HEK293 (cell line): ENCODE results near the gene ZNF484.

Experiments used
- BCL11A ChIP-seq: fragments of 450-650 bp; formaldehyde crosslinking; IDR thresholded peaks from 2 replicates; pipeline ENCODE4 v1.5.1; 2016; ENCODE audit warnings: low read depth, missing biosample characterization, missing genetic modification characterization
- MEIS1 ChIP-seq: sonication (generic); formaldehyde crosslinking; IDR thresholded peaks from 2 replicates; pipeline ENCODE4 v1.8.1; 2022; ENCODE audit warnings: missing genetic modification reagents, mild to moderate bottlenecking, borderline replicate concordance
- OSR2 ChIP-seq: fragments of 450-650 bp; formaldehyde crosslinking; IDR thresholded peaks from 2 replicates; pipeline ENCODE4 v1.5.1; 2016; ENCODE audit warnings: missing biosample characterization, missing genetic modification characterization
- OVOL3 ChIP-seq: fragments of 450-650 bp; formaldehyde crosslinking; IDR thresholded peaks from 2 replicates; pipeline ENCODE4 v1.5.1; 2016; ENCODE audit warnings: missing biosample characterization, missing genetic modification characterization
- REPIN1 ChIP-seq: fragments of 450-650 bp; formaldehyde crosslinking; IDR thresholded peaks from 2 replicates; pipeline ENCODE4 v1.5.1; 2017; ENCODE audit warnings: missing biosample characterization, missing genetic modification characterization, low read depth
- SALL2 ChIP-seq: fragments of 450-650 bp; formaldehyde crosslinking; IDR thresholded peaks from 2 replicates; pipeline ENCODE4 v1.5.0; 2017; ENCODE audit warnings: missing biosample characterization, mild to moderate bottlenecking, missing genetic modification characterization, borderline replicate concordance
- SP2 ChIP-seq: fragments of 450-650 bp; formaldehyde crosslinking; IDR thresholded peaks from 2 replicates; pipeline ENCODE4 v1.5.1; 2016; ENCODE audit warnings: missing biosample characterization, missing genetic modification characterization
- ZBTB20 ChIP-seq: fragments of 450-650 bp; formaldehyde crosslinking; IDR thresholded peaks from 2 replicates; pipeline ENCODE4 v1.5.1; 2016; ENCODE audit warnings: missing biosample characterization, missing genetic modification characterization
- ZBTB8A ChIP-seq: fragments of 450-650 bp; formaldehyde crosslinking; IDR thresholded peaks from 2 replicates; pipeline ENCODE4 v1.5.1; 2016; ENCODE audit warnings: missing biosample characterization, missing genetic modification characterization
- ZEB2 ChIP-seq: fragments of 450-650 bp; formaldehyde crosslinking; IDR thresholded peaks from 2 replicates; pipeline ENCODE4 v1.5.1; 2016; ENCODE audit warnings: missing biosample characterization, missing genetic modification characterization
- ZFP37 ChIP-seq: fragments of 450-650 bp; formaldehyde crosslinking; IDR thresholded peaks from 2 replicates; pipeline ENCODE4 v1.5.1; 2016; ENCODE audit warnings: missing biosample characterization, missing genetic modification characterization
- ZFP69B ChIP-seq: fragments of 450-650 bp; formaldehyde crosslinking; IDR thresholded peaks from 2 replicates; pipeline ENCODE4 v1.5.1; 2016; ENCODE audit warnings: missing biosample characterization, missing genetic modification characterization
- ZNF133 ChIP-seq: fragments of 450-650 bp; formaldehyde crosslinking; IDR thresholded peaks from 2 replicates; pipeline ENCODE4 v1.5.1; 2016; ENCODE audit warnings: missing biosample characterization, missing genetic modification characterization
- ZNF140 ChIP-seq: fragments of 450-650 bp; formaldehyde crosslinking; IDR thresholded peaks from 2 replicates; pipeline ENCODE4 v1.5.1; 2016; ENCODE audit warnings: missing biosample characterization, missing genetic modification characterization
- ZNF175 ChIP-seq: fragments of 450-650 bp; formaldehyde crosslinking; IDR thresholded peaks from 2 replicates; pipeline ENCODE4 v1.5.1; 2016; ENCODE audit warnings: missing biosample characterization, missing genetic modification characterization
- ZNF2 ChIP-seq: fragments of 450-650 bp; formaldehyde crosslinking; IDR thresholded peaks from 2 replicates; pipeline ENCODE4 v1.5.1; 2016; ENCODE audit warnings: missing biosample characterization, missing genetic modification characterization
- ZNF221 ChIP-seq: fragments of 450-650 bp; formaldehyde crosslinking; IDR thresholded peaks from 2 replicates; pipeline ENCODE4 v1.5.1; 2017; ENCODE audit warnings: missing biosample characterization, missing genetic modification characterization, borderline replicate concordance
- ZNF23 ChIP-seq: fragments of 450-650 bp; formaldehyde crosslinking; IDR thresholded peaks from 2 replicates; pipeline ENCODE4 v1.5.1; 2016; ENCODE audit warnings: missing biosample characterization, missing genetic modification characterization, borderline replicate concordance
- ZNF311 ChIP-seq: fragments of 450-650 bp; formaldehyde crosslinking; IDR thresholded peaks from 2 replicates; pipeline ENCODE4 v1.5.1; 2017; ENCODE audit warnings: missing biosample characterization, missing genetic modification characterization, borderline replicate concordance
- ZNF423 ChIP-seq: fragments of 450-650 bp; formaldehyde crosslinking; IDR thresholded peaks from 2 replicates; pipeline ENCODE4 v1.5.1; 2016; ENCODE audit warnings: missing biosample characterization, missing genetic modification characterization
- ZNF426 ChIP-seq: fragments of 450-650 bp; formaldehyde crosslinking; IDR thresholded peaks from 2 replicates; pipeline ENCODE4 v1.5.1; 2017; ENCODE audit warnings: missing biosample characterization, missing genetic modification characterization, mild to moderate bottlenecking, inconsistent platforms, moderate library complexity
- ZNF473 ChIP-seq: fragments of 450-650 bp; formaldehyde crosslinking; IDR thresholded peaks from 2 replicates; pipeline ENCODE4 v1.5.1; 2017; ENCODE audit warnings: missing biosample characterization, missing genetic modification characterization
- ZNF514 ChIP-seq: fragments of 450-650 bp; formaldehyde crosslinking; IDR thresholded peaks from 2 replicates; pipeline ENCODE4 v1.5.1; 2016; ENCODE audit warnings: missing biosample characterization, missing genetic modification characterization
- ZNF558 ChIP-seq: fragments of 450-650 bp; formaldehyde crosslinking; IDR thresholded peaks from 2 replicates; pipeline ENCODE4 v1.5.1; 2016; ENCODE audit warnings: missing biosample characterization, missing genetic modification characterization
- ZNF560 ChIP-seq: fragments of 450-650 bp; formaldehyde crosslinking; IDR thresholded peaks from 2 replicates; pipeline ENCODE4 v1.5.1; 2017; ENCODE audit warnings: missing biosample characterization, missing genetic modification characterization, borderline replicate concordance
- ZNF623 ChIP-seq: fragments of 450-650 bp; formaldehyde crosslinking; IDR thresholded peaks from 2 replicates; pipeline ENCODE4 v1.5.1; 2016; ENCODE audit warnings: missing biosample characterization, missing genetic modification characterization
- ZNF654 ChIP-seq: fragments of 450-650 bp; formaldehyde crosslinking; IDR thresholded peaks from 2 replicates; pipeline ENCODE4 v1.5.1; 2016; ENCODE audit warnings: low read depth, missing biosample characterization, missing genetic modification characterization
- ZNF664 ChIP-seq: fragments of 450-650 bp; formaldehyde crosslinking; IDR thresholded peaks from 2 replicates; pipeline ENCODE4 v1.5.1; 2016; ENCODE audit warnings: missing biosample characterization, missing genetic modification characterization
- ZNF791 ChIP-seq: fragments of 450-650 bp; formaldehyde crosslinking; IDR thresholded peaks from 2 replicates; pipeline ENCODE4 v1.5.1; 2016; ENCODE audit warnings: missing biosample characterization, missing genetic modification characterization
- ZSCAN30 ChIP-seq: fragments of 450-650 bp; IDR thresholded peaks from 2 replicates; pipeline ENCODE4 v1.5.1; 2018; ENCODE audit warnings: missing biosample characterization, mild to moderate bottlenecking, missing genetic modification characterization, moderate library complexity
- ZXDB ChIP-seq: fragments of 450-650 bp; formaldehyde crosslinking; IDR thresholded peaks from 2 replicates; pipeline ENCODE4 v1.5.1; 2016; ENCODE audit warnings: missing biosample characterization, missing genetic modification characterization
- TF ChIP-seq, protein P1 (sequence below): fragments of 450-650 bp; formaldehyde crosslinking; IDR thresholded peaks from 2 replicates; pipeline ENCODE4 v1.5.1; 2016; ENCODE audit warnings: missing biosample characterization, missing genetic modification characterization
- TF ChIP-seq, protein P2 (sequence below): fragments of 450-650 bp; formaldehyde crosslinking; IDR thresholded peaks from 2 replicates; pipeline ENCODE4 v1.5.1; 2016; ENCODE audit warnings: missing biosample characterization, missing genetic modification characterization
- TF ChIP-seq, protein P3 (sequence below): fragments of 450-650 bp; formaldehyde crosslinking; IDR thresholded peaks from 2 replicates; pipeline ENCODE4 v1.5.1; 2016; ENCODE audit warnings: missing biosample characterization, missing genetic modification characterization
- TF ChIP-seq, protein P4 (sequence below): fragments of 450-650 bp; formaldehyde crosslinking; IDR thresholded peaks from 2 replicates; pipeline ENCODE4 v1.5.1; 2017; ENCODE audit warnings: missing biosample characterization, missing genetic modification characterization
- TF ChIP-seq, protein P5 (sequence below): fragments of 450-650 bp; formaldehyde crosslinking; IDR thresholded peaks from 2 replicates; pipeline ENCODE4 v1.5.1; 2016; ENCODE audit warnings: missing biosample characterization, missing genetic modification characterization

The ZNF484 gene

DNA sequence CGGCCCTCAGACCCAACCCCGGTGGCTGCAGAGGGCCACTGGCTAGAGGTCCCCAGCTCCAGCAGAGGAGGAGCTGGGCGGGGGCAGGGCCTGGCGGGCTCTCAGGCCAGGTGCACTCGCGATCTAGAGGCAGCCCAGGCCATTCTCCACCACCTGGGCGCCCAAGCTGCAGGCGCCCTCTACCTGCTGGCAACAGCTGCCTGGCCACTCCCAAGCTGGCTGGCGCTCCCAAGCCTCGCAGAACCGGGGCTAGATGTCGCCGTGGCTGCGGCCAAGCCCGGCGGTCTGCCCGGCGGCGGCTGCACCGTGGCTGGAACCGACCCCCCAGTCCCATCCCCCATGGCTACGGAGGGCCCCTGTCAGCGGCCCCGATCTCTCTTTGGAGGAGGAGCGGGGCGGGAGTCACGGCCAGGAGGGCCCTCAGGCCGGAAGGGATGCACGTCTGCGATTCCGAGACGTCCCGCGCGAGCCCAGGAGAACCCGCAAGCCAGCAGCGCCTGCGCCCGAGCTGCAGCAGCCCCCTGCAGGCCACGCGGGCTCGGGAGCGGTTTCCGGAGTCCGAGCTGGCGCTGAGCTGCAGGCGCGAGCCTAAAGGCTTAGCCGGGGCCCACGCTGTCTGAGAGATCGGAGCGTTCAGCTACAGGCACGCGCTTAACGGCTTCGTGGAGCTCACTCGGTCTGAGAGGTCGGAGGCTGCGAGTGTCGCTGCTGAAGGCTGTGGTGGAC lies 68.9 kb downstream of the ZNF484 start (continued):
- TF ChIP-seq ZFP69B (tag by site-specific recombination) (peak; percentile 84), ZNF175 (tag by site-specific recombination) (no peak), OSR2 (no peak), ZNF140 (no peak), ZNF221 (tag by site-specific recombination) (no peak), ZEB2 (tag by site-specific recombination) (peak; percentile 49; the same call in 1 of the 2 replicates), REPIN1 (no peak), ZNF791 (tag by site-specific recombination) (no peak), ZNF664 (no peak), ZNF558 (tag by site-specific recombination) (no peak), ZXDB (peak; percentile 52; the same call in 1 of the 2 replicates), ZSCAN30 (peak; percentile 80; the same call in 1 of the 2 replicates), ZNF426 (tag by site-specific recombination) (no peak), ZBTB8A (tag by site-specific recombination) (peak; percentile 83), ZNF23 (tag by site-specific recombination) (no peak), MEIS1 (no peak), ZFP37 (tag by site-specific recombination) (peak; percentile 93), ZNF514 (tag by site-specific recombination) (no peak), ZNF654 (no peak), ZNF2 (tag by site-specific recombination) (peak; percentile 67), ZNF423 (no peak), SP2 (peak; percentile 30; the same call in 1 of the 2 replicates), ZNF560 (tag by site-specific recombination) (no peak), ZBTB20 (peak; percentile 44), ZNF133 (tag by site-specific recombination) (no peak), OVOL3 (tag by site-specific recombination) (no peak), BCL11A (tag by site-specific recombination) (no peak), ZNF473 (no peak), ZNF311 (tag by site-specific recombination) (no peak), ZNF623 (no peak), SALL2 (no peak)
- TF ChIP-seq, protein P1, sequence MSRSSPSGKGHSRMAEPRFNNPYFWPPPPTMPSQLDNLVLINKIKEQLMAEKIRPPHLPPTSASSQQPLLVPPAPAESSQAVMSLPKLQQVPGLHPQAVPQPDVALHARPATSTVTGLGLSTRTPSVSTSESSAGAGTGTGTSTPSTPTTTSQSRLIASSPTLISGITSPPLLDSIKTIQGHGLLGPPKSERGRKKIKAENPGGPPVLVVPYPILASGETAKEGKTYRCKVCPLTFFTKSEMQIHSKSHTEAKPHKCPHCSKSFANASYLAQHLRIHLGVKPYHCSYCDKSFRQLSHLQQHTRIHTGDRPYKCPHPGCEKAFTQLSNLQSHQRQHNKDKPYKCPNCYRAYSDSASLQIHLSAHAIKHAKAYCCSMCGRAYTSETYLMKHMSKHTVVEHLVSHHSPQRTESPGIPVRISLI (tag by site-specific recombination), result no peak
- TF ChIP-seq, protein P2, sequence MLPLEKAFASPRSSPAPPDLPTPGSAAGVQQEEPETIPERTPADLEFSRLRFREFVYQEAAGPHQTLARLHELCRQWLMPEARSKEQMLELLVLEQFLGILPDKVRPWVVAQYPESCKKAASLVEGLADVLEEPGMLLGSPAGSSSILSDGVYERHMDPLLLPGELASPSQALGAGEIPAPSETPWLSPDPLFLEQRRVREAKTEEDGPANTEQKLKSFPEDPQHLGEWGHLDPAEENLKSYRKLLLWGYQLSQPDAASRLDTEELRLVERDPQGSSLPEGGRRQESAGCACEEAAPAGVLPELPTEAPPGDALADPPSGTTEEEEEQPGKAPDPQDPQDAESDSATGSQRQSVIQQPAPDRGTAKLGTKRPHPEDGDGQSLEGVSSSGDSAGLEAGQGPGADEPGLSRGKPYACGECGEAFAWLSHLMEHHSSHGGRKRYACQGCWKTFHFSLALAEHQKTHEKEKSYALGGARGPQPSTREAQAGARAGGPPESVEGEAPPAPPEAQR, result no peak
- TF ChIP-seq, protein P3, sequence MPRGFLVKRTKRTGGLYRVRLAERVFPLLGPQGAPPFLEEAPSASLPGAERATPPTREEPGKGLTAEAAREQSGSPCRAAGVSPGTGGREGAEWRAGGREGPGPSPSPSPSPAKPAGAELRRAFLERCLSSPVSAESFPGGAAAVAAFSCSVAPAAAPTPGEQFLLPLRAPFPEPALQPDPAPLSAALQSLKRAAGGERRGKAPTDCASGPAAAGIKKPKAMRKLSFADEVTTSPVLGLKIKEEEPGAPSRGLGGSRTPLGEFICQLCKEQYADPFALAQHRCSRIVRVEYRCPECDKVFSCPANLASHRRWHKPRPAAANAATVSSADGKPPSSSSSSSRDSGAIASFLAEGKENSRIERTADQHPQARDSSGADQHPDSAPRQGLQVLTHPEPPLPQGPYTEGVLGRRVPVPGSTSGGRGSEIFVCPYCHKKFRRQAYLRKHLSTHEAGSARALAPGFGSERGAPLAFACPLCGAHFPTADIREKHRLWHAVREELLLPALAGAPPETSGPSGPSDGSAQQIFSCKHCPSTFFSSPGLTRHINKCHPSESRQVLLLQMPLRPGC (tag by site-specific recombination), result no peak
- TF ChIP-seq, protein P4, sequence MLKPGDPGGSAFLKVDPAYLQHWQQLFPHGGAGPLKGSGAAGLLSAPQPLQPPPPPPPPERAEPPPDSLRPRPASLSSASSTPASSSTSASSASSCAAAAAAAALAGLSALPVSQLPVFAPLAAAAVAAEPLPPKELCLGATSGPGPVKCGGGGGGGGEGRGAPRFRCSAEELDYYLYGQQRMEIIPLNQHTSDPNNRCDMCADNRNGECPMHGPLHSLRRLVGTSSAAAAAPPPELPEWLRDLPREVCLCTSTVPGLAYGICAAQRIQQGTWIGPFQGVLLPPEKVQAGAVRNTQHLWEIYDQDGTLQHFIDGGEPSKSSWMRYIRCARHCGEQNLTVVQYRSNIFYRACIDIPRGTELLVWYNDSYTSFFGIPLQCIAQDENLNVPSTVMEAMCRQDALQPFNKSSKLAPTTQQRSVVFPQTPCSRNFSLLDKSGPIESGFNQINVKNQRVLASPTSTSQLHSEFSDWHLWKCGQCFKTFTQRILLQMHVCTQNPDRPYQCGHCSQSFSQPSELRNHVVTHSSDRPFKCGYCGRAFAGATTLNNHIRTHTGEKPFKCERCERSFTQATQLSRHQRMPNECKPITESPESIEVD (tag by site-specific recombination), result no peak
- TF ChIP-seq, protein P5, sequence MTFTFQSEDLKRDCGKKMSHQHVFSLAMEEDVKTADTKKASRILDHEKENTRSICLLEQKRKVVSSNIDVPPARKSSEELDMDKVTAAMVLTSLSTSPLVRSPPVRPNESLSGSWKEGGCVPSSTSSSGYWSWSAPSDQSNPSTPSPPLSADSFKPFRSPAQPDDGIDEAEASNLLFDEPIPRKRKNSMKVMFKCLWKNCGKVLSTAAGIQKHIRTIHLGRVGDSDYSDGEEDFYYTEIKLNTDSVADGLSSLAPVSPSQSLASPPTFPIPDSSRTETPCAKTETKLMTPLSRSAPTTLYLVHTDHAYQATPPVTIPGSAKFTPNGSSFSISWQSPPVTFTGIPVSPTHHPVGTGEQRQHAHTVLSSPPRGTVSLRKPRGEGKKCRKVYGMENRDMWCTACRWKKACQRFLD (tag by site-specific recombination), result no peak
